ENCODE data around the gene KRT71.

Gene KRT71

DNA sequence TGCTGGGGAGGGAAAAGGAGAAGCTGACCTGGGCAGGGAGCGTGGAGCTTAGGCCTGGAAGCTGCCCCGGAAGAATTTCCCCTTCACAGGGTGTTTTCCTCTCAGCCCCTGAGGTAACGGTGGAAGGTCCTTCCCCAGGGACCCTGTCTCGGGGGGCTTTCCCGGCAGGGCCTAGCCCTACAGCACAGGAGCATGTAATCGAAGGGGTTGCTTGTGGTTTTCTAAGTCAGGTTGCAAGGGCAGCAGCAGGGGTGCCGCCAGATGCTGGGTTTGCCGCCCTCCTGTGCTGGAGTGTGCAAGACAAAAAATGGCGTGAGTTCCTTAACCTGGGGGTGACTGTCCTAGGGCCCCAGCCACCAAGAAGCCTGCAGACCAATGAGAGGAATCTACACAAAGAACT is 22.3 kb upstream of the KRT71 start:
- no peak for DNase-seq (ENCODE audit: low read depth in 2 of 2)

DNA sequence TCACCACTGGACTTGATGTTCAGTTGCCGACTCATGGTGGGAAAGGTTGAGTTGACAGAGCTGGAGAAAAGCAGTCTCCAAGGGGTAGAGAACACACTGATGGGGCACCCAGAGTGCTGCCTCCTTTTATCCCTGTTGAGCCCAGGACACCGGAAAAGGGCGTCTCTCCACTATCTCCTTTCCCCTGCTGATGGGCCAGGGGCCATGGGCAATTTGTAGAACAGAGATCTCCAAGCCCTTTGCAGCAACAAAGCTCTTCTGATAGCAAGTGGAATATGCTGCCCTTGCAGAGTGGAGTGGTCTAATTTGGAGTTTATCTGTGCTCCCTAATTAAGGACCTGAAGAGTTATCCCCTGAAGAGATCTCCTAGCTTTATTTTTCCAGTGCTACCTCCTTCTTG is 20.8 kb upstream of the KRT71 start, which contains the start of gene KRT74:
Gene KRT74 (minus strand): TSS at position 101 of the 400 bp plus-strand sequence. CDS start 66 bp downstream, at position 35.
- no peak for DNase-seq (ENCODE audit: low read depth in 2 of 2)

DNA sequence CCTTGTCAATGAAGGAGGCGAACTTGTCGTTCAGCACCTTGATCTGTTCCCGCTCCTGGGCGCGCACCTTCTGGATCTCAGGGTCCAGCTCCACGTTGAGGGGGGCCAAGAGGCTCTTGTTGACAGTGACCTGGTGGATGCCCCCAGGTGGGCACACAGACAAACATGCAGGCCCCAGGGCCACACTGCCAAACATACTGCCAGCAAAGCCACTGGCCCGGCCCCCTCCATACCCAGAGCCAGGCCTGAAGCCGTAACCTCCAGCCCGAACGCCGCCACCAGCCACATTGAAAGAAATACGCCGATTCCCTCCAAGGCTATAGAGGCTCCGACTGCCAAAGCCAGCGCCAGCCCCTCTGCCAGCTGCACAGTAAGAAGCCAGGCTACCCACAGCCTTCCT is 20.4 kb upstream of the KRT71 start:
- no peak for DNase-seq (ENCODE audit: low read depth in 2 of 2)

DNA sequence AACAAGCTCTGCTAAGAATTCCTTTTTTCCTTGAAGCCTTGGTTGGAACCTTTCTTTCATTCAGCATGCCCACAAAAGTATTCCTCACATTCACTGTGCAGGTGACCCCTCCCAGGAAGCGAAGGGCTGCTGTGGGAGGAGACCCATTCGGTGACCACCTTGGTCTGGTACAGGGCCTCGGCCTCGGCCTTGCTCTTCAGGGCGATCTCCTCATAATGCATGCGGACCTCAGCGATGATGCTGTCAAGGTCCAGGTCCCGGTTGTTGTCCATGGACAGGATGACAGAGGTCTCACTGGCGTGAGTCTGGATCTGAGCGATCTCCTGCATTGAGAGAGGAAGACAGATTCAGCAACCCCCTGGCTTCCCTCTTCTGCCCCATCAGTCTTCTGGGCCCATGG is 17.6 kb upstream of the KRT71 start:
- DNase-seq (ENCODE audit: low read depth in 2 of 2), result no peak

DNA sequence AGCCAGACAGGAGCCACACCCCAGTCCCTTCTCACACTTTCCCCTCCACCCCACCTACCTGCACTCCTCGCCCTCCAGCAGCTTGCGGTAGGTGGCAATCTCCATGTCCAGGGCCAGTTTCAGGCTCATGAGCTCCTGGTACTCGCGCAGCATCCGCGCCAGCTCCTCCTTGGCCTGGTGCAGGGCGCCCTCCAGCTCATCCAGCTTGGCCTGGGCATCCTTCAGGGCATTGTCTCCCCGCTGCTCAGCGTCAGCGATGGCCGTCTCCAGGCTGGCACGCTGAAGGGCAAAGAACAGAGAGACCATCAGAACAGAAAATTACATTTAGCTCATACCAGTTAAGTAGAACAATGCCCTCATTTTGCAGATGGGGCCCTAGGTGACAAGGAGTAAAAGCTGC is 15.2 kb upstream of the KRT71 start:
- DNase-seq (ENCODE audit: low read depth in 2 of 2), result no peak

- DNase-seq (ENCODE audit: low read depth in 2 of 2), result peak; percentile 19 to 36
These were observed 13.9 kb upstream of the KRT71 start for GRCh38 chr12:52566847-52567291.

DNA sequence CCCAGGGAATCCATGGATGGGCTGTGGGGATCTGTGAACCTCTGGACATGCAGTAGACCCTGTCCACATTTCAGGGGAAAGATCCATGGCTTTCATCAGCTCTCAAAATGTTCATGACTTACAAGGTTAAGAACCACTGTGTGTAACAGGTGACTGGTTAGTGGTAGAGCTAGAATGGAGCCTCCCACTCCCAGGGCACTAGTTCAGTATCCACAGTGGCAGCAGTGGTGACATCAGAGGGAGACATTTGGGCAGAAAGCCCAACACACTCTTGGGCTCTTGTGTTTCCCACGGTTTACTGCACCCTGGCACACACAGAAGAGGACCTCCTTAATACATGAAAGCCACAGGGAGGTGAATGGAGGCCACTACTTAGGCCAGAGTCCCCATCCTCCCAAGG is 11.6 kb upstream of the KRT71 start:
- no peak for DNase-seq (ENCODE audit: low read depth in 2 of 2)

- no peak for DNase-seq (ENCODE audit: low read depth in 2 of 2)
These were observed 9.0 kb upstream of the KRT71 start for GRCh38 chr12:52561880-52562449.

- DNase-seq (ENCODE audit: low read depth in 2 of 2), result no peak
These were observed 7.0 kb upstream of the KRT71 start for GRCh38 chr12:52559979-52560378.

DNA sequence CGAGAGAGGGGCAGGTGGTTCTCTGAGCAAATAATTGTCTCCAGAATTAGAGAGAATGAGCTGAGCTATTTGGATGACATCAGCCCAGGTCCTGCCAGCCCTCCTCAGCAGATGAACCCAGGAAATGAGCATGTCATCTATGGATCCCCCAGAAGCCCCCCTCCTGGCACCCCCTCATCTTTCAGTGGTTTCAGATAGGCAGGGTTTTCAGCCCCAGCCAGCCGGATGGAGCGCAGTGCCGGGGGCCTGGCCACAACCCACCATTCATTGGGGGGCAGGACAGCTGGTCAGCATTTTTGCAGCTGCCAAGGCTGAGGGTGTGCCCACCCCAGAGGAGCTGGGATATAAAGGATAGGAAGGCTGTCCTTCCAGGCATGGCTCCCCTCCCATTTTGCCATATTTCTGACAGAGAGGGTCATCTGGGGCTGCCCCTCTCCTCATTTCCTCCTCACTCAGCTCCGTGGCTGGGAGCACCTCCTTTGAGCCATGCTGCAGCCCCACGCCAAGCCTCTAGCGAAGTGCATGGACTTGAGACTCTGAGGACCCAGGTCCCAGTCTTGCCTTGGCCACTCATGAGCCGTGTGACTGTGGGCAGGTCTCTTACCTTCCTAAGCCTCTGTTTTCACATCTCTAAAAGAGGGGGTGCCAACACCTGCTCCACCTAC is 6.0 kb upstream of the KRT71 start:
- DNase-seq (ENCODE audit: low read depth in 2 of 2), result no peak

DNA sequence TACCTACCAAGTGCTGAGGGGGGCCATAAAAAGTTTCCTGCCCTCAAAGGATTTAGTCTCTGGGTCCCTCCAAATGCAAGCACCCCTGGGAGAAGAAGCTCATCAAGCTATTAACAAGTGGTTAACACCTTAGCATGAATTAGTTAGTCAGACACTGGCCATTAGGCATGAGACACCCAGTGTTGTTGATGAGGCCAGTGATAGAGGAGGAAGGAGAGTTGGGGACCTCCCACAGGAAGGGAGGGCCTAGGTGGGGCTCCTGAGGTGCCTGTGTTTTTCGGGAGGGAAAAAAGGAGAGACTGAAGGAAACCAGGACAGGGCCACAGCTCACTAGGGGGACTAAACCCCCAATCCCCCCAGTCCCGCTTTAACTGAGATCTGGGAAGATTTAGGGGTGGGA is 4.5 kb upstream of the KRT71 start:
- no peak for DNase-seq (ENCODE audit: low read depth in 2 of 2)

DNA sequence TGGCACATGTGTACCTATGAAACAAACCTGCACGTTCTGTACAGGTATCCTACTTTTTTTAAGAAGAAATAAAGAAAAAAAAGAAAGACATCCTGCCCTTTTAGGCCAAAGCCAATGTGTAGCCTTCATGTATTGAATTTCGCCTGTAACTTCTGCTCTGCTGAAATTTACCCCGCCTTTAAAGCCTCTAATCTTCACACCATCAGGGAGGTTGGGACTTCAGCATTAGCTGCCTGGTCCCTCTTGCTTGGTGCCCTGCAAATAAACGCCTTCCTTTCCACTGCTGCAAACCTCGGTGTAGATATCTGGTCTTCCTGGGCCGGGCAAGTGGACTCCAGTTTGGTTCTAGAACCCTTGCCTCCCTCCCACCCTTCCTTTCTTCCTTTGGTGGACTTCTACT is 2.6 kb upstream of the KRT71 start:
- DNase-seq (ENCODE audit: low read depth in 2 of 2), result no peak

GRCh38 chr12:52552055-52552454 is 890 bp downstream of the KRT71 start:
- DNase-seq (ENCODE audit: low read depth in 2 of 2), result no peak

GRCh38 chr12:52551216-52551865 is 1.6 kb downstream of the KRT71 start:
- no peak for DNase-seq (ENCODE audit: low read depth in 2 of 2)

- no peak for DNase-seq (ENCODE audit: low read depth in 2 of 2)
These were observed 6.8 kb downstream of the KRT71 start for GRCh38 chr12:52546126-52546525.

GRCh38 chr12:52543985-52544883 is 8.7 kb downstream of the KRT71 start:
- no peak for DNase-seq (ENCODE audit: low read depth in 2 of 2)

DNA sequence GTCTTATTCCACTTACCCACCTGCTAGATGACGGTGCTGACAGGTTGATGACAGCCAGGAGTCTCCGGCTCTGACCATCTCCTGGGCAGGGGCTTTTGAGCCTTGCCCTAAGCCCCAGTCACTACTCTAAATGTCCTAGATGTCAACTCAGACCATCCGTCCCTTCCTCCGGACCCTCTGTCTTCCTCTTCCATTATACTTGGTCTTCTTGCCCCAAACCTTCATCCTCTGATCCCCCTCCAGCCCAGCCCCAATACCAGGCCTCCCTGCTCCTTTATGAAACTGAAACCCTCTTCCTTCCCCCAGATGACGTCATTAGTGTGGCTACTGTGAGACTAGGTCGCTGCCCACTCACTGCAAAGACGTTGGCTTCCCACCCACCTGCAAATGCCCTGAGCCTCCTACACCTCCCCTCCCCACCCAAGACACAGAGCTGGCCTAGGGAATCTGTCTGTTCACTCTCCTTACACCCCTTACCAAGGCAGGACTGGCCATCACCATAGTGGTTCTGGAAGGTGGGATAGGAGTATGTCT is 10.1 kb downstream of the KRT71 start:
- DNase-seq (ENCODE audit: low read depth in 2 of 2), result no peak

DNA sequence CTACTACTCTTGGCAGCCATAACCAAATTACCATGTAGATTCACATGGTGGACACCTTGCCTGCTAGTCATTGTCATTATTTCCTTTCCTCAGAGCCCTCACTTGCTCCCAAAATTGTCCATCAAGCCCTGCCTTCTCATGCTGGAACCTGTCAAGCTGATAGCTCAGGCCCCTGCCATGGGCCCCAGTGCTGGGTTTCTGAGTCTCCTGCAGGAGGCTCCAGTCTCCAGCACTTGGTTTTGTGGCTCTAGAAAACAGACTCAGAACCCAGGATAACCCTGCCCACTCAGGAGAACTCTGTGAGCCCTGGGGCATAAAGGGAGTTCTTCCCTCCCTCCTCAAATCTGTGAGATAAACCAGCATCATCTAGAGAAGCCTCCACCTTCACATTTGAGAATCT is 10.8 kb downstream of the KRT71 start:
- DNase-seq (ENCODE audit: low read depth in 2 of 2), result no peak

GRCh38 chr12:52541709-52542108 is 11.2 kb downstream of the KRT71 start:
- DNase-seq (ENCODE audit: low read depth in 2 of 2), result no peak

GRCh38 chr12:52540531-52540930 is 12.4 kb downstream of the KRT71 start:
- no peak for DNase-seq (ENCODE audit: low read depth in 2 of 2)

GRCh38 chr12:52539821-52540173 is 13.1 kb downstream of the KRT71 start:
- DNase-seq (ENCODE audit: low read depth in 2 of 2), result no peak
